HG03025 (cell line): ENCODE measurements around the gene ACOT6.
"Not testable (repeated sequence)": the region's sequence is repeated elsewhere in the genome, so short reads cannot be mapped to it uniquely, and the experiment has no call there.

Experiments used
- ATAC-seq: cut with Tn5 transposase; IDR thresholded peaks from one replicate; pipeline ENCODE4 v1.9.1; 2021; ENCODE audit warnings: mild to moderate bottlenecking, moderate library complexity; ENCODE audit not compliant: unreplicated experiment, low FRiP score

Gene ACOT6

DNA sequence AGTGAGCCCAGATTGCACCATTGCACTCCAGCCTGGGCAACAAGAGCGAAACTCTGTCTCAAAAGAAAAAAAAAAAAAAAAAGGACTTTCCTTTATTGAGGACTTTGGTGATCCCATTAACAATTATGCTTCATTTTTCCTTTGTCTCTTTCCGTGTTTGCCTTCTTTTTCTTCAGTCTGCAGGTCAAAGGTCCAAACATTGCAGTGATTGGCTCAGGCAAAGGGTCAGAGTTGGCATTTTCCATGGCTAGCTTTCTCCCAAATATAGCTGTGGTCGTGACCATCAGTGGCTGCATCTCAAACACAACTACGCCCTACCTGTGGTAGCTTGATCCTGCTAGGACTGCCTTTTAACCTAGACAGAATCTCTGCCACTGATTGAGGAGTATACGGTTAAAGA, 25.5 kb downstream of the ACOT6 start:
- no peak for ATAC-seq

GRCh38 chr14:73640796-73641365, 28.6 kb downstream of the ACOT6 start:
- ATAC-seq: no peak

DNA sequence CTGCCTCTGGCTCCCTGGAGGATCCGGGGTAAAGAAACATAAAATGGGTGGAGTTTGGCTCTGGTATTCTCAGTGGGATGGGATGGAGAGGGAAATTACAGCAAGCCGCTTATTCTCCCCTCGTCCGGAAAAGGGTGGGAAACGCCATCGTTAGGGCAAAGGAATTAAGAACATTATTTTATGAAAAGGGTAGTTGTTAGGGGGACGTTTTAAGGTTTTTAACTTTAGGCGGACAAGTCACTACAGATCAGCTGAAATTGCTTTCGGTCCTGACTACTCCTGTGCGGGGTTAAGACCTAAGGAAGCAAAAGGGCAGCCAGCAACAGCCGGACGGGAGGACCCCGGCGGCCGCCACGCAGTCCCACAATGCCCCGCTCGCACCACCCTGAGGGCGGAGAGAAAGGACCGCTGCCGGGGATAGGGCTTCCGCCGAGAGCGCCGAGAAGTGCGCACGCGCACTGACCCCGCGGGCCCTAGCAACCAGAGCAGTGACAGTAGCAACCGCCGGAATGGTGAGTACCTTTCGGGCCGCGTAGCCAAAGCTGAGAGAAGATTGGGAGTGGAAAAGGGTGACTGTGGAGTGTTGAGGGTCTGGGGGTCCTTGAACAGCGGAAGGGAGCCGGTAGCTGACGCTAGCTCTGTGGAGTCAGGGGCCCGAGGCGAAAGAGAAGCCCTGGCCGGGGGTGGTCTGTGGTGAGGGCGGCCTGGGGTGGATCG, 32.4 kb downstream of the ACOT6 start, which contains the start of gene DNAL1:
DNAL1 (plus strand) TSS at position 456 of the 717 bp plus-strand sequence; CDS start at position 510, 54 bp downstream.
- ATAC-seq: peak; percentile 76

DNA sequence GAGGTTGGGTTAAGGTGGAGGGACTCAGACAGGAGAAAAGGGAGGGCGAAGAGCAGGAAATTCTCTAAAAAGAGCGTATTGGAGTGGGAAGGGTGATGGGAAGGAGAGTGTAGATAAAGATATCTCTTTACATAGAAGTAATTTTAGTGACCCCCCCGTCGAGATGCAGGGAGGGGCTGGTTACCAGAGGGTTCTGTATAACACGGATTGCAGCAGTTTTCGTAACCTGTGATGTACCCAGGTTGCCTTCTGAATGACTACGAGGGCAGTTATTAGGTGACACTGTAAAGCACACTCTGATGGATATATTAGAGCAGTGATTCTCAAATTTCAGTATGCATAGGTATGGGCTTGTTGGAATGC, 32.9 kb downstream of the ACOT6 start:
- ATAC-seq: no peak

- no peak for ATAC-seq
These were observed 38.7 kb downstream of the ACOT6 start for GRCh38 chr14:73651005-73651404.

- no peak for ATAC-seq
These were observed 43.5 kb downstream of the ACOT6 start for GRCh38 chr14:73655851-73656250.

DNA sequence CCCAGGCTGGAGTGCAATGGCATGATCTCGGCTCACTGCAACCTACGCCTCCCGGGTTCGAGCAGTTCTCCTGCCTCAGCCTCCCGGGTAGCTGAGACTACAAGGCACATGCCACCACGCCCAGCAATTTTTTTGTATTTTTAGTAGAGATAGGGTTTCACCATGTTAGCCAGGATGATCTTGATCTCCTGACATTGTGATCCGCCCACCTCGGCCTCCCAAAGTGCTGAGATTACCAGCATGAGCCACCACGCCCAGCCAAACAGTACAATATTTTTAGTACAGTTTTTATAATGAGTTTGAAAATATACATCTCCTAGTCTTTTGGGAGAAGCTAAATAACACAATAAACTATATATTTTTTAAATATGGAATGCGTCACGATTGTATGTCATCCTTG, 46.9 kb downstream of the ACOT6 start:
- not testable (repeated sequence) for ATAC-seq

DNA sequence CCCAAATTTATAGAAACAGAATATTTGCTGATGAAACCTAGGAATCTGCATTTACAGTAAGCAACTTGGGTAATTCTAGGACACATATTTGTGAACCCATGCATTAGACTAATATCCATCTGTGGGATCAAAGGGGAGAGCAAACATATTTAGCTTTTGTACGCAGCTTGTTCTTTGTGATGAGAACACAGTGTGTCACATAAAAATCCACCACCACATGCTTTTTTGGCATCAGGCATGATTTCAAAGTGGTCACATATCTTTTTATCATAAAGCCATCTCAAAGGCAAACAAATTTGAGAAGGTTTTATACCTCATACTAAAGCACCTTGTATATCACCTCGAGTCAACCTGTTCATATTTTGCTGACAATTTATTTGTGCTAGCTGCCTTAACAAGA, 48.2 kb downstream of the ACOT6 start:
- no peak for ATAC-seq

GRCh38 chr14:73661872-73662271, 49.6 kb downstream of the ACOT6 start:
- no peak for ATAC-seq

GRCh38 chr14:73662487-73662943, 50.2 kb downstream of the ACOT6 start:
- no peak for ATAC-seq

DNA sequence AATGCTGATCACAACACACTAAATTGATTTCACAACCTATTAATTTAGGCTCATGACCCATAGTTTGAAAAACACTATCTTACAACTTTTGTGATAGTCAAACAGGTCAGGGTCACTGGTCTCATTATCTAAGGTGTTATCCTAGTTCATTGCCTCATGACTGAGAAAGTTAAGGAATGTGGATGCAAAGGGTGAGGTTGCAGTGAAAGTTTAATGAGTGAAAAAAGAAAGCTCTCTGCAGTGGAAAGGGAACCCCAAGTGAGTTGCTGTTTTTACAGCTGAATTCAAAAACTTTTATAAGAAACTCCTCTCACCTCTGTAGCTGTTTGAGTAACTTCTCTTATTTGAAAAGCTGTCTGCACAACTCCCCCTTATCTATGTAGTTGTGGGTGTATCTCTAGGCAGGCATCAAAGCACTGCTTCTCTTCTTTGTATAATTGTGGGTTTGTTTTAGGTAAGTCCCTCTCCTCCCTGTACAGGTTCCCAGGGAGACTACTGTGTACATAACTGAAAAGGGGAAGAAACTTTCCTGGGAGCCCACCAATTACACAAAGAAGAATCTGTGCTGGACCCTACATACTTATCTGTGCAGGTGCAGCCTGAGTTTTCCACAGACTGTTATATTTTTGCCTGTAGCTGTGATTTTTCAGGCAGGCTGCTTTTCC, 51.4 kb downstream of the ACOT6 start:
- ATAC-seq: no peak

DNA sequence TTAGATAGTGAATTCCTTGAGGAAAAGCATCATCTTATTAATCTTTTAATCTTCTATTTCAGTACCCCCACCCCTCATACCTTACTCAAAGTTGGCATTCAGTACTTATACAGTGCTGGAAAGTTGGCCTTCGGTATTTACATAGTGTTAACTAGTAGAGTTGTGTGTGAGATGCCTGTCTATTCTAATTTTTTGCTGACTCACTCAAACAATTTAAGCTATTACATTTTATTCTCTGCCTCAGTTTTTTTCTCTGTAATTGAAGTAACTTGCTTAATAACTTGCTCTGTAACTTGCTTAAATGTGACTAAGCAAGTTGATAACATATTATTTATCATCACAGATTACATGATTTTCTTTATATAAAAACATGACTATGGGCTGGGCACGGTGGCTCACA, 52.8 kb downstream of the ACOT6 start:
- no peak for ATAC-seq

DNA sequence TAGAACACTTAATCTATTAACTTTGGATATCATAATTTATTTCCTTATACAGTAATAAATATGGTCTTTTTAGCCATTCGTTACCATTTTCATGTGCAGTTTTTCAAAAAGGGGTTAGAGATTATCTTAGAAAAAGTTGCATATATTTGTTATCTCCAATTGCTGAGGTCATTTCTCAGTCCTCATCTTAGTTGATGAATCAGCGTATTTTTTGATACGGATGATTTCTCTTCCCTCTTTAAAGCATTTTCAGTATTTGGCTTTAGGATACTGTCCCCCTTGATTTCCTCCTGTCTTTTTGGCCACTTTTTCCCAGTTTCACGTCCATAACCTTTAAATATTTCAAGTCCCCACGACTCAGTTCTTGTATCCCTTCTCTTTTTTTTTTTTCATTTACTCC, 54.3 kb downstream of the ACOT6 start:
- ATAC-seq: no peak

DNA sequence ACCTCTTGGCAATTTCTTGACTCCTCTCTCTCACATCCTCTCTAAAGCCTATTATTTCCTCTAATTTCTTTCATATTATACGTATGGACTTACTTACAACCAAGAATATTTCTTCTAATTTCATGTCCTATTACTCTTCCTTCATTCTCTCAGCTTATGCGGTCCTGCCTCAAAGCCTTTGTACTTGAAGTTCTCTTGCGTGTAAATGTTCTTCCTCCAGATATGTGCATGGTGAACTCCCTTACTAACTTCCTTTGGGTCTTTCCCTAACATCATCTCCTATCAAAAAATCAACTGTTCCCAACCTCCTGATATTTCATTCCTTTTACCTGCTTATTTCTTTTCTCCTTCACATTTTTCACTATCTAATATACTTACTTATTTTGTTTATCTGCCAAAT, 55.5 kb downstream of the ACOT6 start:
- ATAC-seq: no peak
